IPS-NIHi7 (cell line): ENCODE measurements around the gene CYRIA.
A peak's percentile ranks its signal among the peaks of the same experiment; 100 is the strongest.

Source experiments
- DNase-seq: peaks from one replicate; pipeline ENCODE4 v3.0.0; 2012; ENCODE audit warnings: mixed read lengths; ENCODE audit errors: extremely low spot score

The CYRIA gene

GRCh38 chr2:16665748-16666448 is at the start of gene CYRIA:
TSS of gene CYRIA (minus strand) at chr2:16665834. CDS start at chr2:16588119, 77,715 bp downstream.
- peak; percentile 62 for DNase-seq

GRCh38 chr2:16713011-16713423 is 47.4 kb upstream of the CYRIA start:
- no peak for DNase-seq

DNA sequence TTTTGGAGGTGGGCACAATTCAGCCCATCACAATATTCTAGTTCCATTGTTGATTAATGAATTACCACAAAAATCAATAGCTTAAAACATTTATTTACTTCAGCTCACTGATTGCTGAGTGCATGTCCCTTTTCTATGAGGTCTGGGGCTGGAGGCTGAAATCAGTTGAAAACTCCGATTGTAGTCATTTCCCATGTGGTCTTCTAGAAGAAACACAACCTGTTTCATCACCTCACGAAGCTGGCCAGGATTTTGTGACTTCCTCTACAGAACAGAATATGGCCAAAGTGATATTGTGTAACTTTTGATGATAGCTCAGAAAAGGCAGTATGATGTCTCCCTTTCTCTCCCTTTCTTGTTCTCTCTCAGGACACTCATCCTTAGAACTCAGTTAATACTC is 44.1 kb upstream of the CYRIA start:
- DNase-seq, result no peak

DNA sequence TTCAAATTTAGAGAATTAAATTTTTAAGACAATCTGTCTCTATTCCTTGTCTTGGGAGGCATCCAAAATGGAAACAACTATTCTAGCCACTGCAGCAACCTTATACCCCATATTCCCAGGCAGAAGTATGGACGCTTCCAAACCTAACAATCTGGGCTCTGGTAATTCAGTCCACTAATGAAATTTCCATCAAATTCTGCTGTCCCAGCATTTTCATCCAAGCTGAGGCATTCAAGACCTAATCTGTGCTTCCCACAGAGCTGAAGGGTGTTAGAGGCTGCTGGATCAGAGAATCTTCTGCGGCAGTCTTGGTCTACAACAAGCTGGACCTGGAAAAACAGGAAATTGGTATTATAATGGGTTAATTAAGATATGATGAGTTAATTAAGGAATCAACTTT is 42.5 kb upstream of the CYRIA start:
- DNase-seq, result no peak

DNA sequence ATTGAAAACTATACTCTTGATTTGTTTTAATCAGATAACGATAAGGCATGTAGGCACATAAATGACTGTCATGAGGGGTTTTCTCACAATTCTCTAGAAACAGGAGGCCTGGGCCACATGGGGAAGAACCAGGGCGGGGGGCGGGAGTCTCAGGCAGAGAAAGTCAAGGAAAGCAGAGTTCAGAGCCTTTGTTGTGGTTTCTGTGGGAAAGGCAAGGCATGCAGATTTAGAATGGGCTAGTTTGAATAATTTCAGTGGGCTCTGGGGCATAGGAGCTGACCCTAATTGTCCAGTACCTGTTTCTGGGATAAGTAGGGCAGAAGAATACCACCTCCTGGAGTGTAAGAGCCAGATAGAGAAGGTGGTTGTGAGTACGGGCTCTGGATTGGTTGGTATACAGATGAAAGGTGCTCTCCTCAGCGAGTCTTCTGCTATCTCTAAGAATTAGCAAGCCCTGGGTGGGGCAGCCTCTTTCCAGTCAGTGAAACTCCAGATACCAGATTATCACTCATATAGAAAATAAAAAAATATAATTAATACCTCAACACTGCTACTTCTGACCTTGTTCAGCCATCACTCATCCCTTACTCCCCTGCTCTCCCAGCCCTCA is 41.5 kb upstream of the CYRIA start:
- no peak for DNase-seq

GRCh38 chr2:16700551-16701259 is 35.1 kb upstream of the CYRIA start:
- no peak for DNase-seq

DNA sequence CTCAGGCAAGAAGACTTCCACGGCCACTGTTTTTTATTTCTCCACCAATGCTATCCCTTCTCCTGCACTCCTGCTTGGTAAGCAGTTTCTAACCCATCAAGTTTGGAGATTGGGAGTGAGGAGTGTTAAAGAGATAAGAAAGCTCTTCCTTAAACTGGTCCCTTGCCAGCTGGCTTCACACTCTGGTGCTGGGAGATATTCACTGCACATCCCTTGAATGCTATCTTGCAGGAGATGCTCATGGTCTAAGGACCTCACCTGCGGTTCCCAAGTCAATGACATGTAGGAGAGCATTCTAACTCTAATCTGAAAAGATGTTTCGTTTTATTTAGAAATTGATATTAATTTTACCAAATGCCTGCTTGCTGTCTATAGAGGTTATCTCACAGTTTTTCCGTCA is 28.2 kb upstream of the CYRIA start:
- no peak for DNase-seq

DNA sequence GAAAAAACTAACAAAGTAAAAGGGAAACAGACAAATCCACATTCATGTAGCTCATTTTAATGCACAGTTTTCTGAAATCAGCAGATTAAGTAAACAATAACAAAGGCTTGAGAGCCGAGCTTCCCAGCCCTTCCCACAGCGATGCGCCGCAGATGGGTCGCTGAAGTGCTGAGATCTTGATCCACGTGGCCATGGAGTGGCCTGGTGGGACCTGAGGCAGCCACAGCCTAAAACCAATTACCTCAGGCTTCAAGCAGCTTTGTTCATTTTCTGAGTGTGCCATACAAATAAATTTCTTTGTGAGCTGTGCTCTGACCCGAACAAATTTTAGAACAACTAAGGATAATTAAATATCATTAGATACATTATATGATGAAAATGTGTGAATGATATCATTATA is 25.6 kb upstream of the CYRIA start:
- DNase-seq, result no peak

DNA sequence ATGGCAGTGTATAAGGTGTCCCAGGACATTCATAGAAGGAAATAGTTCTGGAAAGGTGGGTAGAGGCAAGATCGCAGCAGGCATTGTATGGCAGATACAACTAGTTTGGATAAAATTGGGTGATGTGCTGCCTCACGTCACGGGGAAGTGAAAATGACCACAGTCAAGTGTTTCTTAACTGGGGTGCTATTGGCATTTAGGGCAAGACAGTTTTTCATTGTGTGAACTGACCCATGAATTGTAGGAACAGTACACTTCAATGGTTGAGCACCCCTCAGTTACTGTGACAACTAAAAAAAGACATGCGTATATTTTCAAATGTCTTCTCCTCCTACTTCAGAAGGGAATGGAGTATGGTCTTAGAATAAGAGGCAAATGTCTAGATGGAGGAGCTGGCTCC is 22.3 kb upstream of the CYRIA start:
- DNase-seq, result no peak

GRCh38 chr2:16687222-16687621 is 21.6 kb upstream of the CYRIA start:
- DNase-seq, result no peak

GRCh38 chr2:16686641-16687040 is 21.0 kb upstream of the CYRIA start:
- DNase-seq, result no peak

DNA sequence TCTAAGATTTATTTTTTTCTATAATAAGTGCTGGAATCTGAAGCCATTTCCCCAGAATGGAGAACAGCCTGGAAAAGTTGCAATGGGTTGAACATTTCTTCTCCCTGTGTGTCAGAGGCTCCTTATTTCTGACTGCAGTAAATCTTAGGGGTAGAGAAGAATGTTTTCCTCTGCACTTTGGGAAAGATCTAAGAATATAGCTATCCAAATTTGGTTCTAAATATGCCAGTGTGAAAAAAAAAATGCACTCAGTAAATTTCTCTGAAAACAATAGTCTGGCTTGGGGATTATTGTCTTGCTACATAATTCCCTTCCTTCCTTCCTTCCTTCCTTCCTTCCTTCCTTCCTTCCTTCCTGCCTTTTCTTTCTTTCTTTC is 19.7 kb upstream of the CYRIA start:
- no peak for DNase-seq

DNA sequence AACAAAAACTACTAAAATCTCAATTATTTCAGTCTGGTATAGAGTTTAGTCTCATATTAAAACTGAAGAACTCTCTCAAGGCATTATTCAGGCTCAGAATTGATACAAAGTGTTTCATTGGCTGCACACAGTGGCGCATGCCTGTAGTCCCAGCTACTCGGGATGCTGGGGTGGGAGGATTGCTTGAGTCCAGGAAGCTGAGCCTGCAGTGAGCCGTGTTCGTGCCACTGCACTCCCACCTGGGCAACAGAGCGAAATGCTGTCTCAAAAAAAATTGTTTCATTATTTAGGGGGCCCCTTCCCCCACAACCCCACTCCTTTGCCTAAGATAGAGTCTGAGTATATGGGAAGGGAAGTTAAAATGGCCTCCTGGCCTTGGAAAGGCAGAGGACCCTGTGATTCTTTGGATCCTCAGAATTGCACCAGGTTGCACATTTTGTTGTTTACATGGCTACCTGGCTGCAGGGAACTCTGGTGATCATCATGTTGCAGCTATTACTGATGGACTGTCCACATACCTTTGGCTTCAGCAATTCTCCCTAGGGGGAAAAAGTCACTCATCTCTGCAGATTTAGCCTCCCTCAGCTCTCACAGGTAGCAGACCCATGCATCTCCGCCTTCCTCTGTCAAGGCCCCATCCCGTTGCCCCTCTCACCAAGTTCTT is 19.2 kb upstream of the CYRIA start:
- DNase-seq, result no peak

DNA sequence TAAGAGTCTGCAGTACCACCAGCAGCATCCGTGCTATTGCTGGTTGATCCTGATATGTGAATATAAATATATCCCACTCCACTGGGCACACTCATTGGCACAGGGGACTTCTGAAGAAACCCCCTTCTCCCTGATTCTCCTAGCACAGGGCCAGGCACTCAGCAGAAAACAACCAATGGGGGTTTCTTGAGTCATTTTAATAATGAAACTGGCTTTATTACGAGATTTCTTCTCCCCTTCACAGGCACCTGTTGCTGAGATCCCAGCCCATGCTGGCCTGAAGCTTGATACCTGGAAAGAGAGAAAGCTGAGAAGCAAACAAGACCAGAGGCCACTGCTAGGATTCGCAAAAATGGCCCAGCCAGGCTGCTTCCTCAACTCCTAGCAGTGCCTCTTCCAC is 17.9 kb upstream of the CYRIA start:
- DNase-seq, result no peak

- no peak for DNase-seq
These were observed 16.9 kb upstream of the CYRIA start for GRCh38 chr2:16682431-16683118.

DNA sequence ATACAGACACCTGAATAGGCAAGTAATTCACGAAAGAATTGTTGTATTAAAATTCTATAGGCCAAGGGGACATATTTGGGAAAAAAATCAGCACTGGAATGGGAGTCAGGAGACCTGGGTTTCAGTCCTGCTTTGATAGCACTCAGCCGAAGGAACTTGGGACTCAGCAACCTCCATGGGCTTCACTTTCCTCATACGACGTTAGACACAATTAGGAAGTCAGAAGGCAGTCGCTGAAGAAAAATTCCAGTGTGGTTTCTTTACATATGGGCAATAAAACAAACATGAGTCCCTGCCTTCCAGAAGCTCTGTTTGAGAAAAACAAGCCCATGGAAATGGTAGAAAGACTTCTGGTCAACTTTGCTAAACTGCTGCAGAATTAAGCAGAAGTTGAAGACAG is 15.1 kb upstream of the CYRIA start:
- no peak for DNase-seq

DNA sequence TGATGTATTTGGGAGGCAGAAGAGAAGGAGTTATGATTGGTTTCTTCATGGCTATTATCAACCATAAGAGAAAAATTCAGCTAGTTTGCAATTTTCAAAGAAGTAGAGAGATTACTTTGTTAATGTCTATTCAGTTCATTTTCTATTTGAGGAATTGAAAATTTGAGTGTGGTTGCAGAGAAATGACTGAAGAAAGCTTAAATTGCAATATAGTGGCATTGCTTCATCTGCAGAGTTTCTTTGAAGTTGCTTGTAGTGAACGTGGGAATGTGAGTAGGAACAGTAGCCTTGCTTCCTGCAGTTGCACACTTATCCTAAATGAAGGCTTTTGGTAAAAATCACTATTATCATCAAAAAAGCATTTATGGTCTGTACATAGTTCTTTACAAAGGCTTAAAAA is 14.7 kb upstream of the CYRIA start:
- DNase-seq, result no peak

GRCh38 chr2:16678964-16679363 is 13.3 kb upstream of the CYRIA start:
- DNase-seq, result no peak

GRCh38 chr2:16677875-16678274 is 12.2 kb upstream of the CYRIA start:
- DNase-seq, result no peak

DNA sequence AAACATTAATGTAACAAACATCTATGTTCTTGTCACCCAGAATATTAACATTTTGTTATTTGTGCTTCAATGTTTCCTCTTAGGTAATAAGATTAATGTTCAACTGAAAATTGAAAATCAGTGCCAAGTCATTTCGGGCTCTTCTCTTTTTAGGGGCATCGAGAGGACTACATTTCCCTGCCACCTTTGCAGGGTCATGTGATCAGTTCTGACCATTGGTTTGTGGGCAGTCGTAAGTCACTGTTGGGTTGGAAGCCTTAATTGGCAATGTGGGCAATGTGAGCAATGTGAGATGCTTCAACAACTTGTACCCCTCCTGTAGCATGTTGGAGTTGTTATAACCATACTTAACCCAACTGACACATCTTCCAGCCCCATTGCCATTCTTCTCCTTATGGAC is 10.1 kb upstream of the CYRIA start:
- DNase-seq, result no peak

- no peak for DNase-seq
These were observed 8.5 kb upstream of the CYRIA start for GRCh38 chr2:16674154-16674553.

GRCh38 chr2:16671760-16672159 is 6.1 kb upstream of the CYRIA start:
- DNase-seq, result no peak
